HG03135 (cell line): ENCODE data around the gene CCND2.
A peak's percentile ranks its signal among the peaks of the same experiment; 100 is the strongest.

Experiments used
- ATAC-seq: cut with Tn5 transposase; IDR thresholded peaks from one replicate; pipeline ENCODE4 v1.9.1; 2021; ENCODE audit warnings: mild to moderate bottlenecking, moderate library complexity; ENCODE audit not compliant: unreplicated experiment

Gene CCND2

GRCh38 chr12:4256043-4256826, 17.3 kb upstream of the CCND2 start:
- no peak for ATAC-seq

DNA sequence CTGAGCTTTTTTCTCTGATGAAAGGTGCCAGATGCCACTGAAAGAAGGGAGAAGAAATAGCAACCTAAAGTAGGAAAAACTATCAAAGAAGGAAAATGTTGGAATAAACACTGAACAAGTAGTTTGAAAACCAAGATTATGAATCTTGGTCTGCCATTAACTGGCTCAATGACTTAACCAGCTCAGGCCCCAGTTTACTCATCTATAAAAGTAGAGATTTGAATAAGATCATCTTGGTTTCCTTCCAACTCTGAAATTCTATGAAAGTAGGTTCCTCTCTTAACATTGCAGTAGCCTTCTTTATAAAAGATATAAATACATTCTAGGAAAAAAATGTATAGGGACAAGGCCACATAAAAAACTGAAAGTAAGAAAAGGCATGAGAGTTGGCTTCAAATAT, 16.1 kb upstream of the CCND2 start:
- no peak for ATAC-seq

DNA sequence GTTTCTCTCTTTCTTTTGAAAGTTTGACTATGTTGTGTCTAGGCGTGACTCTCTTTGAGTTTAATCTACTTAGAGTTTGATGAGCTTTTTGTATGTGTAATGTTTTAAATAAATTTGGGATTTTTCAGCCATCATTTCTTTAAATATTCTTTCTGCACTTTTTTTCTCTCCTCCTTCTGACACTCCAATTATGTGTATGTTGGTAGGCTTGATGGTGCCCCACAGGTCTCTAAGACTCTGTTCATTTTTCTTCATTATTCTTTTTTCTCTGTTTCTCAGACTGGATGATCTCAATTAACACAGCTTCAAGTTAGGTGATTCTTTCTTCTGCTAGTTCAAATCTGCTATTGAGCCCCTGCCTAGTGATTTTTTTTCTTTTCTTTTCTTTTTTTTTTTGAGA, 14.5 kb upstream of the CCND2 start:
- ATAC-seq = no peak

- ATAC-seq = no peak
Observed at GRCh38 chr12:4261655-4262054, 11.9 kb upstream of the CCND2 start.

GRCh38 chr12:4265280-4265679, 8.3 kb upstream of the CCND2 start:
- no peak for ATAC-seq

DNA sequence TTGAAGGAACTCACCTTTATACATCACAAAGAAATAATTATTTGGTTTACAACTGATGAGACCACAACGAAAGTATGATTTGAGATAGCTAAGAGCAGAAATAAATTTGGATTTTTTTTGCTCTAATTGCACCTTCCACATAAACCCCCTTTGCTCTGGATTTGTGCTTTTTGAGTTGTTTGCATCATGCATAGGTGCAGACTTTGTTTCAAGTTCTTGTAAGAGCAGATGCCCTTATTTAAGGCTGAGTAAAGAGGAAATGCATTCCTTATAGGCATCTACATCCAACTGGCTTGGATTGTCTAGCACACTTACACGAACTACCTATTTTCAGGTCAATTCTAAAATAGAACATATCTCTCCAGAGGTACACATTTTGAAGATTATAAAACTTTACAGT, 6.6 kb upstream of the CCND2 start:
- no peak for ATAC-seq

DNA sequence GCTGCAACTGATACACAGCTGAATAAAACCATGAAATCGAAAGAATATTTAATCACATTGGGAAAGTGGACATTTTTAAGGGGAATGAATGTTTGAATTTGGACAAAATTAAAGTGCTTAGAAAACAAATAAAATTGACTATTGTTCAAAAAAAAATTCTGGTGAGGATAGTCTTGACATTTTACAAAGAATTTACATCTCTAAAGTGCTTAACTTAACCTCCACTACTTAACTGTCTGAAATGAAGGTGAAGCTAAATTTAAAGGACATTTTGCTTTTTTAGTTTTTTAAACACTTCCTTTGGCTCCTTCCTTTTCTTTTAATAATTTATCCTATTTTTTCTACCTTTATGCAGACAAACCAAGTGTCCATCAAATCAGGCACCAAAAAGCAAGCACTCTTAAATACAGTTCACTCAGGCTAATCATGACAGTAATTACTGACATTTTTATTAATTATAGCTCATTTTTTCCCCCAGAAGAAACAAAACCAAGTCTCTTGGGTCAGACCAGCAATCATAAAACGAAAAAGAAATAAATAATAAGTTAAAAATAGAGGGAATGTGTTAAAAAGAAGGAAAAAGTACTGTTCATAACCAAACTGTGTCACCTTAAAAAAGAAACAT, 5.7 kb upstream of the CCND2 start:
- ATAC-seq = no peak

GRCh38 chr12:4268329-4269181, 5.0 kb upstream of the CCND2 start:
- no peak for ATAC-seq

DNA sequence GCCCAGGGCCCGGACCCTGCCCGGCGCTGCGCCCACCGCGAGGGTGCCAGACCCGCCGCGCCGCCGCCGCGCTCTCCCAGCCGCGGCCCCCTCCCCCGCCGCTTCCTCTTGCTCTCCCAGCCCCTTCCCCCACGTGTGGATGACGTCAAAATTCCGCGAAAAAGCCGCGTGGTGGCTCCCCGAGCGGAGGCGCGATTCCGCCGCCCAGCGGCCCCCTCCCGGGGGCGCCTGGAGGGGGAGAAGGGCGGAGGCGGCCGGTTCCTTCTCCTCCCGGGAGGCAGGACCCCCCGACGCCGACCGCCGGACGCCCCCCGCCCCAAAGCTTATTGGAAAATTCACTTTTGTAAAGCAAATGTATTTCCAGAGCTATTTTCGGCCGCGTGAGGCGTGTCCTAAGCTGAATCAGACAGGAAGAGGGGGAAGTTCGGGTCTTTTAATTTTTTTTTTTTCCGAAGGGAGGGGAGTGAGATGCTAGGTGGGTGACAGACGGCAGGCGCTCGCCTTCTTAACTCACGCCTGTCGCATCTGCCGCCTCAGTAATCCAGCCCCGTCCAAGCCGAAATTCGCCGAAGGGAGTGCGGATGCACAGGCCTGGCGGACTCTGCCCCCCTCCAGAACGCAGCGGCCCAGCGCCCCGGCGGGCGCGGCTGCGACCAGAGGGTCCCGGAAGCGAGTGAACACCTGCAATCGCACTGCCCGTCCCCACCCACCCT, 4.1 kb upstream of the CCND2 start:
- no peak for ATAC-seq

- no peak for ATAC-seq
Observed at GRCh38 chr12:4270016-4270830, 3.3 kb upstream of the CCND2 start.

DNA sequence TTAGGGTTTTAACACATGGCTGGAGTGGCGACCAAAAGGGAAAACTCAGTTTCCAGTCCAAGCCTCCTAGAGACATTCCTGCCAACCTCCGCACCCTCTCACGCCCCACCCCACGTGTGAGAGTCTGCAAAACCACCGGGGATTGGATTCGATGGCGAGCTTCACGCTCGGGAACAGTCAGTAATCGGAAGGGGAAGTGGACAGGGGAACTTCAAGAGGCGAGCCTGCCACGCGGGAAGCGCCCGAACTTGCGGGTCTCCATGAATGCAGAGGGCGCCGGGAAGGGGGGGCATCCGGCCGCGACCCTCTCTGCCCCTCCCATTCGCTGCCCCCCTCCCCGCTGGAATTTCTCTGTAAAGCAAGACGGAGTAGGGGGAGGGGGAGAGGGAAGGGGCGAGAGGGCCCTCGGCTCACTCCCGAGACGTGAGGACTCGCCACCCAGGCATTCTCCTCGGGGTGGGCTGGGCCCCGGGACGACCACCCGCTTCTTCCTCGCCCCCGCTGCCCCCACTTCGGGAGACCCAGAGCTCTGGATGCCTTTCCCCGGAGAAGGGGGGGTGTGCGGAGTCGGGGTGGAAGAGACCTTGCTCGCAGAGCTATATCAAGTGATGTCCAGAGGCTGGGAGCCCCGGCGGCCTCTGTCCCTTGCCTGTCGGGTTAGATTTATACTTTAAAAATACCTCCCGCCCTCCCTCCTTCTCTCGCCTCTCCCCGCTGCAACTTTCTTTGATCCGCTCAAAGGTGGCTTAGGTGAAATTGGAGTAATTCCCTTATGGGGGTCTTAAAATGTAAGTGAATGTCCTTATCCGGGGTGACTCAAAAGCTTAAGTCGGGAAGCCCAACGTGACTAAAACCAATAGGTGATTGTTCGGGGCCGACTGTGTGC, 2.5 kb upstream of the CCND2 start:
- ATAC-seq = no peak

DNA sequence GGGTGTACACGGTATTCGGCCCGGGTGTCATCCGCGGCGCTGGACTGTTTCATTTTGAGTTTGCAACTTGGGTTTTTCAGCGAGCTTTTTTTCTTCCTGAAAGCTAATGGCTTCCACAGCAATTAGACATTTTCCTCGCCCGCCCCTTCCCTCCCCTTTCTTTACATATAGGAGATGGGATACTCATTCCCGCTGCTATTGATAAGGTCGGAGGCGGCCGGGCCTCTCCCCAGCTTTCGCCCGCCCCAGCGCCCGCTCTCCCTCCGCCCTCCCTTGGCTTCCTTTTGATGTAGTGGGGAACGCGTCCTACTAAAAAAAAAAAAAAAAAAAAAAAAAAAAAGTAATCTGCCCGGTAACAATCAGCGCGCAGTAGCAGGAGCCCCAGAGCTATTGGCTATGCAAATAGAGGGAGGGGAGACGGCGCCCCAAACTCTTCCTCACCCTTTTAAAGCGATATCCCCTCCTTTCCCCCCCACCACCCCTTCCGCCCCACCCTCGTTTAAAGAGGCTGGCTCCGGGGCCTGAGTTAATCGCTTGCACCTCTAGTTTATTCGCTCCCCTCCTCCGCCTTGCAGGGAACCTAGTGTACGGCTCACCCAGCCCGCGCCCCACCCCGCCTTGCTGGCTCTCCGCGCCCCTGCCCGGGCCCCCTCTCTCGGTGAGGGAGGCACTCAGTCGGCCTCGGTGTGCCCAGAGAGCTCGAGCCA, 1.7 kb upstream of the CCND2 start:
- peak; percentile 41 for ATAC-seq

DNA sequence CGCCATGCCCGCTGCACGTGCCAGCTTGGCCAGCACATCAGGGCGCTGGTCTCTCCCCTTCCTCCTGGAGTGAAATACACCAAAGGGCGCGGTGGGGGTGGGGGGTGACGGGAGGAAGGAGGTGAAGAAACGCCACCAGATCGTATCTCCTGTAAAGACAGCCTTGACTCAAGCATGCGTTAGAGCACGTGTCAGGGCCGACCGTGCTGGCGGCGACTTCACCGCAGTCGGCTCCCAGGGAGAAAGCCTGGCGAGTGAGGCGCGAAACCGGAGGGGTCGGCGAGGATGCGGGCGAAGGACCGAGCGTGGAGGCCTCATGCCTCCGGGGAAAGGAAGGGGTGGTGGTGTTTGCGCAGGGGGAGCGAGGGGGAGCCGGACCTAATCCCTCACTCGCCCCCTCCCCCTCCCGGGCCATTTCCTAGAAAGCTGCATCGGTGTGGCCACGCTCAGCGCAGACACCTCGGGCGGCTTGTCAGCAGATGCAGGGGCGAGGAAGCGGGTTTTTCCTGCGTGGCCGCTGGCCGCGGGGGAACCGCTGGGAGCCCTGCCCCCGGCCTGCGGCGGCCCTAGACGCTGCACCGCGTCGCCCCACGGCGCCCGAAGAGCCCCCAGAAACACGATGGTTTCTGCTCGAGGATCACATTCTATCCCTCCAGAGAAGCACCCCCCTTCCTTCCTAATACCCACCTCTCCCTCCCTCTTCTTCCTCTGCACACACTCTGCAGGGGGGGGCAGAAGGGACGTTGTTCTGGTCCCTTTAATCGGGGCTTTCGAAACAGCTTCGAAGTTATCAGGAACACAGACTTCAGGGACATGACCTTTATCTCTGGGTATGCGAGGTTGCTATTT, 914 bp upstream of the CCND2 start:
- ATAC-seq = peak; percentile 10

DNA sequence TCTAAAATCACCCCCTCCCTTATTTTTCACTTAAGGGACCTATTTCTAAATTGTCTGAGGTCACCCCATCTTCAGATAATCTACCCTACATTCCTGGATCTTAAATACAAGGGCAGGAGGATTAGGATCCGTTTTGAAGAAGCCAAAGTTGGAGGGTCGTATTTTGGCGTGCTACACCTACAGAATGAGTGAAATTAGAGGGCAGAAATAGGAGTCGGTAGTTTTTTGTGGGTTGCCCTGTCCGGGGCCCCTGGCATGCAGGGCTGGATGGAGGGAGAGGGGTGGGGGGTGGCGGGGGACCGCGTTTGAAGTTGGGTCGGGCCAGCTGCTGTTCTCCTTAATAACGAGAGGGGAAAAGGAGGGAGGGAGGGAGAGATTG, 300 bp upstream of the CCND2 start:
- no peak for ATAC-seq

DNA sequence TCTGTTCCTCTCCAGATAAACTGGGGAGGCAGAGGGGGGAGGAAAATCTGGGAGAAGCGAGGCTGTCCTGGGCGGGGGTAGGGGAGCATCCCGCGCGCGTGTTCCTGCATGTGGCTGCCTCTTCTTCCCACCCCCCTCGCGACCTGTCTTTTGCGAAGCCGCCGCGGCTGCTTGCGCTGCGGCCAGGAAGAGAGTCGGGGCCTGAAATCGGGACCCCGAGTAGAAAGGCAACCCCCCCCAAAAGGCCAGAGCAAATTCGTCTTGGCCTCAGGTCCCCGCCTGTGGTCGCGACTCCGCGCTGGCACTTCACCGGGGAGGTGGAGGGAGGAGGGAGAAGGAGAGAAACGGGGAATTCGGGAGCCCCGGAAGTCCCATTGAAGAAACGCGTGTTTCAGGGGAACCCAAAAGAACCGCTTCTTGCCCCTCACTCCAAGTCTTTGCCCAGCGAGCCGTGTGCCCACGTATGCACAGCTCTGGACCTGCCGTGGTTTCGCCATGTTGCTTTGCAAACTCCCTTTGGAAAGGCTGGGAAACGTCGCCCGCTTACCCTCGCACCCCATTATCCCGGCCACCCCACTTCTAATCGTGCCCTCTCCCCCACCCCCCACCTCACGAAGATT, 944 bp downstream of the CCND2 start:
- ATAC-seq = no peak

GRCh38 chr12:4275016-4275869, 1.7 kb downstream of the CCND2 start:
- no peak for ATAC-seq
